Medulla oblongata (tissue), 1 donor: ENCODE measurements around the gene LAMA4.

Experiments
- DNase-seq: peaks from one replicate; pipeline ENCODE4 v3.0.0-alpha.2; 2015; ENCODE audit errors: extremely low spot score

LAMA4 gene

GRCh38 chr6:112085286-112086065 lies 168.9 kb downstream of the LAMA4 start:
- DNase-seq: no peak

GRCh38 chr6:112081569-112081968 lies 172.8 kb downstream of the LAMA4 start:
- no peak for DNase-seq

DNA sequence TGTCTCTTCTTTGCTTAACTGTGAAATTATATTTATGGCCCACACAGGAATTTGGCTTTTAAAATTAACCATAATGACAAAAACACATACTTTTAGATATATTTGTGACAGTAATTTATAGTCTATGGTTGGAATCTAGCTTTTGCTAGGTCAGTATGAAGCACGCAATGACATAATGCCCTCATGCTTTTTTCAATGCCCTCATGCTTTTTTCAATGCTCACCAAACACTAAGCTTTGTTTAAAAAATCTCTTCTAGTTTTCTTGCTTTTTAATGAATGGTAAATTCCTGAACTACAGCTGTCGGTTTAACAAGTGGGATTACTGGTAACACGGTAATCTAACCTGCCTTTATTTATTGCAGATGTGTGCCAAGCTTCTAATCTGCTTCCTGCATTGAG lies 187.8 kb downstream of the LAMA4 start:
- DNase-seq: no peak

DNA sequence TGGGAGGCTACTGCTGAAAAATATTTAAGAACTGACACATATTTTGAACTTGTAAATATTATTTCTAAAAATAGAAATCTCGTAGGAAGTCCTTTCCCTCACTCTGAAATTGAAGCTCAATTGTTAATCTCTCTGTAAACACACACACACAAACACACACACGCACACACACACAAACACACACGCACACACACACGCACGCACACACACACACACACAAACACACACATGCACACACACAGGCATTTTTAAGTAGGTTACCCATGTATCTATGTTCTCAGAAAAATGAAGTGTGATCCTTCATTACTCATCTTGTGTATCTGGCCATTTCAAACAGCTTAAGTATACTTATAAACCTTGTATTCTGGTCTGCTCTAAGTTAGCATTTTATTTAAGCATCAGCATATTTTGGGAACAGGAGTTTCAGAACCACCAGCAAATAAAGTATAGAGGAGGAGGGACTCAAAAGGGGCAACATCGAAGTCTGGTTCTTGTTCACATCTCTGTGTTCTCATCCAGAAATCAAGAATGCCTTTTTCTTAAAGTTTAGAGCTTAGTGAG lies 188.9 kb downstream of the LAMA4 start:
- DNase-seq: no peak

DNA sequence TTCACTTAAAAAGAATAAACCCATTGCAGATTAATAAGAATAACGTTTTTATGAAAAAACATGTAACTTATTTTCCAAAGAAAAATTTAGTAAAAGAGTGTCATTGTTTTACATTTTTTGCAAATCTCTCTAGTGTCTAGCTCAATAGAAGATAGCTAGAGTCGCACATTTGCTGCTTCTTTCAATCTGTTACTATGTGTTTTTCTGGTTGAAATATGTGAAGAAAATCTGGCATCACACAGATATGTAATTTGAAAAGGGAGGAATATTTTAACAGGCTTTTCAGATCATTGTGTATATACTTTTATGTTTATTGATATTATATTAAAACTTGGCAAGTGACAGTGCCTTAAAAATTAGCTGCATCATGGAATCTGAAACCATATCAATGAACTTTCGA lies 191.4 kb downstream of the LAMA4 start:
- no peak for DNase-seq

GRCh38 chr6:112061605-112062004 lies 192.8 kb downstream of the LAMA4 start:
- DNase-seq: no peak
